ENCODE results near the gene RGPD3.
"Not testable (repeated sequence)": the region's sequence is repeated elsewhere in the genome, so short reads cannot be mapped to it uniquely, and the experiment has no call there.

- TF ChIP-seq CTCF, POLR2A (IDR thresholded peaks at IDR 0.05): not testable (repeated sequence)
Measured at GRCh38 chr2:106388814-106389410, 79.3 kb downstream of the RGPD3 start.

Measured in body of pancreas (tissue), 4 donors.